Spleen (tissue), 11 donors: ENCODE results near the gene PTPRCAP. TPM values are rescaled to one million over a fixed set of nuclear protein-coding genes. Genes with fewer than 3 reads are reported as not detected.
A peak's percentile ranks its signal among the peaks of the same experiment; 100 is the strongest.

ENCODE experiments used
- DNase-seq: peaks from one replicate; pipeline ENCODE4 v3.0.0-alpha.2; 2020
- H3K27ac ChIP-seq, 8 donors: fragments of 200-600 bp; sonication (generic) in 7 of 8; 1 replicate in 4 of 8; 2 replicates in 4 of 8; pipeline versions ENCODE4 v1.5.0 to v1.8.0; 2016 to 2021; ENCODE audit warnings: inconsistent platforms in 4 of 8, mild to moderate bottlenecking in 4 of 8, moderate library complexity in 1 of 8
- H3K27me3 ChIP-seq, 7 donors: fragments of 200-600 bp; sonication (generic) in 6 of 7; replicated peaks in 1 of 7; 1 replicate in 4 of 7; 2 replicates in 3 of 7; pipeline versions ENCODE4 v1.5.0 to v1.8.0; 2016 to 2021; ENCODE audit warnings: inconsistent platforms in 3 of 7, mild to moderate bottlenecking in 1 of 7
- H3K36me3 ChIP-seq, 6 donors: fragments of 200-600 bp; sonication (generic) in 5 of 6; 1 replicate in 4 of 6; 2 replicates in 2 of 6; pipeline versions ENCODE4 v1.5.0 to v1.8.0; 2016 to 2021; ENCODE audit warnings: inconsistent platforms in 2 of 6
- H3K4me1 ChIP-seq, 6 donors: fragments of 200-600 bp; sonication (generic) in 5 of 6; 1 replicate in 3 of 6; 2 replicates in 3 of 6; pipeline versions ENCODE4 v1.5.0 to v1.8.0; 2016 to 2021; ENCODE audit warnings: inconsistent platforms in 3 of 6
- H3K4me3 ChIP-seq, 8 donors: fragments of 200-600 bp; sonication (generic) in 7 of 8; 1 replicate in 4 of 8; 2 replicates in 4 of 8; pipeline versions ENCODE4 v1.5.0 to v1.8.0; 2016 to 2021; ENCODE audit warnings: inconsistent platforms in 4 of 8, mild to moderate bottlenecking in 4 of 8, moderate library complexity in 2 of 8
- H3K9me3 ChIP-seq, 8 donors: fragments of 200-600 bp; sonication (generic) in 7 of 8; 1 replicate in 4 of 8; 2 replicates in 4 of 8; pipeline versions ENCODE4 v1.5.0 to v1.8.0; 2016 to 2021; ENCODE audit warnings: inconsistent platforms in 4 of 8
- CTCF ChIP-seq, 11 experiments: fragments of 200-600 bp in 7 of 11; fragments of 450-650 bp in 4 of 11; sonication (generic) in 4 of 11; IDR thresholded peaks in 8 of 11; conservative IDR thresholded peaks in 3 of 11; 1 replicate in 7 of 11; 2 replicates in 4 of 11; pipeline versions ENCODE4 v1.4.0 to v1.8.0; 2016 to 2021; ENCODE audit warnings: antibody characterized with exemption in 11 of 11, inconsistent platforms in 4 of 11, mild to moderate bottlenecking in 1 of 11
- POLR2A ChIP-seq, 3 donors: fragments of 450-650 bp; IDR thresholded peaks; one replicate each; pipeline ENCODE4 v1.5.1; 2017; ENCODE audit warnings: antibody characterized with exemption in 3 of 3, mild to moderate bottlenecking in 1 of 3
- POLR2AphosphoS5 ChIP-seq, 3 donors: sonication (generic); formaldehyde crosslinking; IDR thresholded peaks; one replicate each; pipeline ENCODE4 v1.5.1; 2017; ENCODE audit warnings: antibody characterized with exemption in 3 of 3
- WGBS, 5 donors: extraction: QIAGEN DNeasy Blood & Tissue Kit in 3 of 5; methylation state at CpG; one replicate each; pipeline versions ENCODE4 v1.1.5 to v1.1.7; 2013 to 2018; 5-methylcytosine and 5-hydroxymethylcytosine counted together
- intact Hi-C: fragments of 100-400 bp; cut with DNase I; formaldehyde crosslinking; loops from one replicate; pipeline ENCODE4 v1.15.0; 2023; ENCODE audit warnings: low total_unique reads
- polyA plus RNA-seq, 3 donors: library from polyadenylated mRNA; stranded (reverse); fragments of 200-250 nt; gene quantifications; one replicate each; pipeline ENCODE4 v1.2.1, GENCODE V29; 2013
- total RNA-seq, 7 donors: library from RNA; depleted of rRNA in 3 of 7; stranded (reverse); fragments of >200 nt in 3 of 7; fragmentation: NEBNext Ultra II Directional in 4 of 7; extraction: Animal tissue kit (Norgen Biotek cat#: 25700) in 4 of 7; gene quantifications; one replicate each; pipeline versions ENCODE4 v1.1.0 to v1.2.1, GENCODE V29; 2016 to 2021
- donor health status: healthy with polysubstance abuse.
- donor health status: DM: no; HTN: no; CAD: no; lungs with moderate emphysema.
- donor health status: DM: no; HTN: no; CAD: no.
- donor health status: Bipolar disorder and iron deficiency.
- donor health status: healthy.
- donor health status: DM: no; HTN: no; CAD: no.
- donor health status: DM: yes; HTN: yes; CAD: no.

The PTPRCAP gene
- total and polyA plus RNA-seq, 10 donors = 119 to 557 (median 238) TPM

GRCh38 chr11:67397536-67397935 lies 39.9 kb downstream of the PTPRCAP start:
- Histone ChIP-seq H3K9me3 (no peaks in the 10 kb centered on the region), H3K27me3 (no peaks in the 10 kb centered on the region), H3K27ac (peak overlapping the region in 4 of 8 donors; percentile 26 to 75 (median 58)), H3K4me3 (no peak overlapping the region), H3K36me3 (peaks cover 0 to 77% (median 51%) of the 10 kb centered on the region in 6 donors), H3K4me1 (peaks cover 34 to 90% (median 64%) of the 10 kb centered on the region in 6 donors)
- no peak for DNase-seq
- TF ChIP-seq POLR2A (IDR thresholded peaks at IDR 0.05) = no peak
- no peak for TF ChIP-seq CTCF (IDR thresholded peaks at IDR 0.05 in 8 of 11, conservative IDR thresholded peaks at IDR 0.05 in 3 of 11)
- no peak for TF ChIP-seq POLR2AphosphoS5 (IDR thresholded peaks at IDR 0.05)
- intact Hi-C loops = loop anchor here (5.0 kb wide), 1 partner anchor 110 kb away; the partner anchor contains the start of genes CDK2AP2 and PITPNM1
- 70 to 88% (median 81%) methylated on average over 5 to 6 of the region's 6 CpGs for WGBS, 5 donors

GRCh38 chr11:67396587-67397389 lies 40.7 kb downstream of the PTPRCAP start:
- Histone ChIP-seq H3K4me1 (peaks cover 37 to 89% (median 62%) of the 10 kb centered on the region in 6 donors), H3K4me3 (no peak overlapping the region), H3K36me3 (peaks cover 0 to 77% (median 51%) of the 10 kb centered on the region in 6 donors), H3K9me3 (no peaks in the 10 kb centered on the region), H3K27me3 (no peaks in the 10 kb centered on the region), H3K27ac (peak overlapping the region in 7 of 8 donors; percentile 11 to 75 (median 37))
- TF ChIP-seq POLR2A (IDR thresholded peaks at IDR 0.05) (no peak), POLR2AphosphoS5 (IDR thresholded peaks at IDR 0.05) (peak in 2 of 3 donors; percentile 54 to 75), CTCF (IDR thresholded peaks at IDR 0.05 in 8 of 11, conservative IDR thresholded peaks at IDR 0.05 in 3 of 11) (no peak)
- WGBS, 5 donors = 16 to 21% (median 18%) methylated on average over 9 to 13 of the region's 13 CpGs
- intact Hi-C loops = loop anchor here (5.0 kb wide), 1 partner anchor 111 kb away; the partner anchor contains the start of genes CDK2AP2 and PITPNM1
- peak; percentile 75 for DNase-seq

- H3K36me3 ChIP-seq = peaks cover 0 to 77% (median 51%) of the 10 kb centered on the region in 6 donors
- no peaks in the 10 kb centered on the region for H3K27me3 ChIP-seq
- no peak for DNase-seq
- intact Hi-C loops = loop anchor here (5.0 kb wide), 1 partner anchor 111 kb away; the partner anchor contains the start of genes CDK2AP2 and PITPNM1
- H3K4me3 ChIP-seq = no peak overlapping the region
- peaks cover 37 to 92% (median 65%) of the 10 kb centered on the region in 6 donors for H3K4me1 ChIP-seq
- TF ChIP-seq POLR2AphosphoS5 (IDR thresholded peaks at IDR 0.05) (no peak), CTCF (IDR thresholded peaks at IDR 0.05 in 8 of 11, conservative IDR thresholded peaks at IDR 0.05 in 3 of 11) (no peak), POLR2A (IDR thresholded peaks at IDR 0.05) (no peak)
- peak overlapping the region in 4 of 8 donors; percentile 37 to 75 (median 58) for H3K27ac ChIP-seq
- no peaks in the 10 kb centered on the region for H3K9me3 ChIP-seq
- 92 to 97% (median 94%) methylated on average over 7 of the region's 7 CpGs for WGBS, 5 donors
Observed at GRCh38 chr11:67396259-67396581, 41.3 kb downstream of the PTPRCAP start.
